ENCODE measurements around the gene KCNIP2.

DNA sequence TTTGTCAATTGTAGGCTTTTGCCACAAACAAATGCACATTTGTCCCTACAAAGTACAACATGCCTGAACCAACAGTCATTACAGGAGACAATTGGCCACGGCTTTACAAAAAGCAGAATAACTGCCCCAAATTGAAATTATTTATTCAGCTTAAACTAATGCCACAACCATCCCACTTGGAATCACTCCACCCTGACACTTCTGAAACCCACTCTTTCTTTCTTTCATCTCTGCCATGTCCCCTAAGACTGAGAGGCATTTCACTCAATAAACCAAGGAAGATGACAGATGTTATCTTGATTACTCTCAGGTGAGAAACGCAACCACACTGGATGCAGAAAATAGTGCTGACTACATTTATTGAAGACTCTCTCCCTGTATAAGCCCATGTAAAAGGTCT lies 57.8 kb downstream of the KCNIP2 start:
- TF ChIP-seq, protein P1, sequence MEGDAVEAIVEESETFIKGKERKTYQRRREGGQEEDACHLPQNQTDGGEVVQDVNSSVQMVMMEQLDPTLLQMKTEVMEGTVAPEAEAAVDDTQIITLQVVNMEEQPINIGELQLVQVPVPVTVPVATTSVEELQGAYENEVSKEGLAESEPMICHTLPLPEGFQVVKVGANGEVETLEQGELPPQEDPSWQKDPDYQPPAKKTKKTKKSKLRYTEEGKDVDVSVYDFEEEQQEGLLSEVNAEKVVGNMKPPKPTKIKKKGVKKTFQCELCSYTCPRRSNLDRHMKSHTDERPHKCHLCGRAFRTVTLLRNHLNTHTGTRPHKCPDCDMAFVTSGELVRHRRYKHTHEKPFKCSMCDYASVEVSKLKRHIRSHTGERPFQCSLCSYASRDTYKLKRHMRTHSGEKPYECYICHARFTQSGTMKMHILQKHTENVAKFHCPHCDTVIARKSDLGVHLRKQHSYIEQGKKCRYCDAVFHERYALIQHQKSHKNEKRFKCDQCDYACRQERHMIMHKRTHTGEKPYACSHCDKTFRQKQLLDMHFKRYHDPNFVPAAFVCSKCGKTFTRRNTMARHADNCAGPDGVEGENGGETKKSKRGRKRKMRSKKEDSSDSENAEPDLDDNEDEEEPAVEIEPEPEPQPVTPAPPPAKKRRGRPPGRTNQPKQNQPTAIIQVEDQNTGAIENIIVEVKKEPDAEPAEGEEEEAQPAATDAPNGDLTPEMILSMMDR (IDR thresholded peaks at IDR 0.05), result no peak
- no peak for TF ChIP-seq ZFX (IDR thresholded peaks at IDR 0.05; ENCODE audit: borderline replicate concordance)

Data from 22Rv1 (cell line).